H9 (cell line): Measurements from ENCODE around the gene SEPTIN6. TPM values are rescaled to one million over a fixed set of nuclear protein-coding genes. Genes with fewer than 3 reads are reported as not detected.

ENCODE experiments used
- DNase-seq: peaks from one replicate; pipeline ENCODE4 v3.0.0-alpha.2; 2017
- H2AFZ ChIP-seq: one replicate; pipeline ENCODE4 v1.6.1; 2013; ENCODE audit warnings: mild to moderate bottlenecking, low read length, control low read depth, moderate library complexity
- H2AK5ac ChIP-seq: 2 replicates; pipeline ENCODE4 v1.6.1; 2013; ENCODE audit warnings: low read length, control low read depth, mixed read lengths; ENCODE audit not compliant: insufficient read length
- H2BK120ac ChIP-seq: one replicate; pipeline ENCODE4 v1.6.1; 2013; ENCODE audit warnings: low read depth, mild to moderate bottlenecking, low read length, control low read depth, inconsistent platforms; ENCODE audit not compliant: poor library complexity, severe bottlenecking
- H2BK12ac ChIP-seq: 2 replicates; pipeline ENCODE4 v1.6.1; 2013; ENCODE audit warnings: low read length, control low read depth, mixed read lengths, low read depth; ENCODE audit not compliant: insufficient read length
- H2BK15ac ChIP-seq: 2 replicates; pipeline ENCODE4 v1.6.1; 2013; ENCODE audit warnings: low read depth, low read length, control low read depth
- H2BK20ac ChIP-seq: one replicate; pipeline ENCODE4 v1.6.1; 2013; ENCODE audit warnings: low read depth, mild to moderate bottlenecking, low read length, control low read depth, inconsistent platforms; ENCODE audit not compliant: poor library complexity, severe bottlenecking
- H2BK5ac ChIP-seq: 2 replicates; pipeline ENCODE4 v1.6.1; 2013; ENCODE audit warnings: low read length, control low read depth, mixed read lengths; ENCODE audit not compliant: insufficient read length
- H3K14ac ChIP-seq: 2 replicates; pipeline ENCODE4 v1.6.1; 2013; ENCODE audit warnings: low read length, control low read depth; ENCODE audit not compliant: insufficient read depth
- H3K18ac ChIP-seq: 2 replicates; pipeline ENCODE4 v1.6.1; 2013; ENCODE audit warnings: low read depth, mild to moderate bottlenecking, mixed read lengths, low read length, control low read depth; ENCODE audit not compliant: insufficient read length
- H3K23ac ChIP-seq: 2 replicates; pipeline ENCODE4 v1.6.1; 2013; ENCODE audit warnings: low read length, control low read depth, mixed read lengths, low read depth; ENCODE audit not compliant: insufficient read length
- H3K23me2 ChIP-seq: 2 replicates; pipeline ENCODE4 v1.6.1; 2013; ENCODE audit warnings: low read depth, mild to moderate bottlenecking, mixed read lengths, low read length, control low read depth; ENCODE audit not compliant: insufficient read length, poor library complexity, severe bottlenecking
- H3K27ac ChIP-seq: 2 replicates; pipeline ENCODE4 v1.5.1; 2013; ENCODE audit warnings: low read length, control low read depth, mixed read lengths, low read depth; ENCODE audit not compliant: insufficient read length
- H3K27me3 ChIP-seq: 2 replicates; pipeline ENCODE4 v1.6.1; 2013; ENCODE audit warnings: low read length, control low read depth, inconsistent platforms; ENCODE audit not compliant: insufficient read depth
- H3K4ac ChIP-seq: 2 replicates; pipeline ENCODE4 v1.6.1; 2013; ENCODE audit warnings: low read depth, mild to moderate bottlenecking, control low read depth, inconsistent platforms, low read length, moderate library complexity
- H3K4me1 ChIP-seq: 2 replicates; pipeline ENCODE4 v1.6.1; 2013; ENCODE audit warnings: low read length, control low read depth, inconsistent platforms; ENCODE audit not compliant: insufficient read depth
- H3K4me2 ChIP-seq: 2 replicates; pipeline ENCODE4 v1.6.1; 2013; ENCODE audit warnings: low read length, control low read depth, mixed read lengths; ENCODE audit not compliant: insufficient read length, insufficient read depth
- H3K56ac ChIP-seq: 2 replicates; pipeline ENCODE4 v1.6.1; 2013; ENCODE audit warnings: low read depth, mild to moderate bottlenecking, mixed read lengths, low read length, control low read depth; ENCODE audit not compliant: insufficient read length
- H3K79me1 ChIP-seq: 2 replicates; pipeline ENCODE4 v1.6.1; 2013; ENCODE audit warnings: low read depth, mild to moderate bottlenecking, moderate library complexity, low read length, control low read depth, inconsistent platforms; ENCODE audit not compliant: insufficient read depth, poor library complexity, severe bottlenecking
- H3K79me2 ChIP-seq: 2 replicates; pipeline ENCODE4 v1.6.1; 2013; ENCODE audit warnings: low read length, control low read depth, inconsistent platforms; ENCODE audit not compliant: insufficient read depth
- H3K9ac ChIP-seq: 2 replicates; pipeline ENCODE4 v1.6.1; 2013; ENCODE audit warnings: low read length, control low read depth, mixed read lengths; ENCODE audit not compliant: insufficient read length; ENCODE audit errors: extremely low read depth
- H3K9me3 ChIP-seq: one replicate; pipeline ENCODE4 v1.6.1; 2013; ENCODE audit warnings: low read depth, low read length, inconsistent platforms; ENCODE audit not compliant: control insufficient read depth
- H3T11ph ChIP-seq: one replicate; pipeline ENCODE4 v1.6.1; 2013; ENCODE audit warnings: mild to moderate bottlenecking, low read length, control low read depth, inconsistent platforms
- H4K20me1 ChIP-seq: one replicate; pipeline ENCODE4 v1.6.1; 2013; ENCODE audit not compliant: control insufficient read depth, insufficient read length, insufficient read depth
- H4K5ac ChIP-seq: 2 replicates; pipeline ENCODE4 v1.6.1; 2013; ENCODE audit warnings: low read depth, mild to moderate bottlenecking, mixed read lengths, low read length, control low read depth; ENCODE audit not compliant: insufficient read length
- H4K8ac ChIP-seq: replicated peaks from 2 replicates; pipeline ENCODE4 v1.6.1; 2013; ENCODE audit warnings: low read length, control low read depth, mixed read lengths, low read depth; ENCODE audit not compliant: insufficient read length
- H4K91ac ChIP-seq: 2 replicates; pipeline ENCODE4 v1.6.1; 2013; ENCODE audit warnings: low read depth, mild to moderate bottlenecking, moderate library complexity, mixed read lengths, low read length, control low read depth; ENCODE audit not compliant: insufficient read length
- H3K27ac Mint-ChIP-seq, 3 experiments: 2 replicates in 2 of 3; 3 replicates in 1 of 3; pipeline ENCODE4 v1.8.0; 2020 to 2021; ENCODE audit warnings: mixed read lengths in 3 of 3, mild to moderate bottlenecking in 1 of 3, moderate library complexity in 1 of 3
- H3K27me3 Mint-ChIP-seq: 2 replicates; pipeline ENCODE4 v1.8.0; 2021; ENCODE audit warnings: low read depth, mild to moderate bottlenecking, moderate library complexity, mixed read lengths
- H3K36me3 Mint-ChIP-seq, 3 experiments: 2 replicates in 2 of 3; 3 replicates in 1 of 3; pipeline ENCODE4 v1.8.0; 2020 to 2021; ENCODE audit warnings: low read depth in 3 of 3, mixed read lengths in 3 of 3; ENCODE audit not compliant: insufficient read depth in 1 of 3
- H3K4me1 Mint-ChIP-seq, 2 experiments: 2 replicates each; pipeline ENCODE4 v1.8.0; 2020; ENCODE audit warnings: mixed read lengths in 2 of 2
- H3K4me3 Mint-ChIP-seq, 2 experiments: 2 replicates in 1 of 2; 3 replicates in 1 of 2; pipeline ENCODE4 v1.8.0; 2020 to 2021; ENCODE audit warnings: mild to moderate bottlenecking in 2 of 2, mixed read lengths in 2 of 2, moderate library complexity in 1 of 2
- H3K9me3 Mint-ChIP-seq, 2 experiments: 2 replicates in 1 of 2; 3 replicates in 1 of 2; pipeline ENCODE4 v1.8.0; 2020; ENCODE audit warnings: mild to moderate bottlenecking in 2 of 2, mixed read lengths in 2 of 2, moderate library complexity in 1 of 2
- CTCF ChIP-seq: fragments of 200-600 bp; sonication (generic); conservative IDR thresholded peaks from 3 replicates; pipeline ENCODE4 v1.8.0; 2021; ENCODE audit warnings: antibody characterized with exemption, mild to moderate bottlenecking
- WGBS: extraction: QIAGEN DNeasy Blood & Tissue Kit; methylation state at CpG from one replicate; pipeline ENCODE4 v1.1.7; 2013; ENCODE audit warnings: missing lambda C conversion rate, low lambda C conversion rate, mixed read lengths; ENCODE audit not compliant: insufficient read length; ENCODE audit errors: extremely low coverage; 5-methylcytosine and 5-hydroxymethylcytosine counted together
- total RNA-seq: library from RNA; stranded (reverse); gene quantifications from 2 replicates; pipeline ENCODE4 v1.2.1, GENCODE V29; 2021

The SEPTIN6 gene
- total RNA-seq, 1 experiment from 2014 or later: 23.1 TPM

- TF ChIP-seq CTCF: no peak
- H3K27me3 Mint-ChIP-seq: peaks cover 6% of the 10 kb centered on the region
- DNase-seq: no peak
- Histone ChIP-seq H3T11ph (no peak overlapping the region), H2AFZ (no peak overlapping the region), H3K4ac (no peak overlapping the region), H2BK120ac (no peak overlapping the region), H4K8ac (no peak overlapping the region), H4K91ac (no peak overlapping the region), H3K23ac (no peak overlapping the region), H2AK5ac (no peak overlapping the region), H2BK15ac (no peak overlapping the region), H2BK5ac (no peak overlapping the region), H2BK12ac (no peak overlapping the region), H3K27ac (no peak overlapping the region), H2BK20ac (no peak overlapping the region), H3K27me3 (no peaks in the 10 kb centered on the region), H3K4me1 (no peaks in the 10 kb centered on the region; the same call in 1 of the 2 replicates), H3K9me3 (peaks cover 27% of the 10 kb centered on the region), H4K20me1 (no peaks in the 10 kb centered on the region), H3K23me2 (peaks cover 2% of the 10 kb centered on the region), H3K9ac (no peak overlapping the region), H3K4me2 (no peak overlapping the region), H3K79me1 (no peaks in the 10 kb centered on the region), H3K79me2 (no peaks in the 10 kb centered on the region), H3K56ac (no peak overlapping the region), H3K18ac (no peak overlapping the region), H4K5ac (no peak overlapping the region), H3K14ac (no peak overlapping the region)
- H3K9me3 Mint-ChIP-seq: peaks cover 54 to 58% of the 10 kb centered on the region in 2 experiments
- no CpG with 5 or more reads among the region's 7 CpGs for WGBS
- no peak overlapping the region for H3K4me3 Mint-ChIP-seq
- H3K36me3 Mint-ChIP-seq: peaks cover 0 to 3% (median 3%) of the 10 kb centered on the region in 3 experiments; a peak in 5 of 7 replicates
- no peak overlapping the region for H3K27ac Mint-ChIP-seq
- H3K4me1 Mint-ChIP-seq: peaks cover 5 to 6% of the 10 kb centered on the region in 2 experiments; a peak in 2 of 4 replicates
Observed at GRCh38 chrX:119726900-119727555, 34.1 kb upstream of the SEPTIN6 start.
